Colonic mucosa (tissue), 4 donors: ENCODE results near the gene DNAJC21. TPM values are rescaled to one million over a fixed set of nuclear protein-coding genes. Genes with fewer than 3 reads are reported as not detected.

Experiments
- DNase-seq: peaks from one replicate; pipeline ENCODE4 v3.0.0-alpha.2; 2020
- H3K27ac ChIP-seq: fragments of 200-600 bp; one replicate; pipeline ENCODE4 v1.8.0; 2021
- H3K27me3 ChIP-seq: fragments of 200-600 bp; one replicate; pipeline ENCODE4 v1.8.0; 2021
- H3K36me3 ChIP-seq: fragments of 200-600 bp; one replicate; pipeline ENCODE4 v1.8.0; 2021
- H3K4me1 ChIP-seq: fragments of 200-600 bp; one replicate; pipeline ENCODE4 v1.8.0; 2021; ENCODE audit warnings: mild to moderate bottlenecking
- H3K4me3 ChIP-seq: fragments of 200-600 bp; one replicate; pipeline ENCODE4 v1.8.0; 2021
- H3K9ac ChIP-seq, 2 donors: one replicate each; pipeline ENCODE4 v1.7.0; 2013; ENCODE audit warnings: control low read depth in 2 of 2, low read depth in 2 of 2, low read length in 2 of 2
- H3K9me3 ChIP-seq: fragments of 200-600 bp; one replicate; pipeline ENCODE4 v1.8.0; 2021
- CTCF ChIP-seq: fragments of 200-600 bp; IDR thresholded peaks from one replicate; pipeline ENCODE4 v1.8.0; 2022; ENCODE audit warnings: antibody characterized with exemption, mild to moderate bottlenecking
- intact Hi-C: fragments of 100-400 bp; cut with DNase I; formaldehyde crosslinking; loops from one replicate; pipeline ENCODE4 v1.14.1; 2022
- total RNA-seq, 2 donors: library from RNA; stranded (reverse); fragmentation: NEBNext Ultra II Directional in 1 of 2; extraction: Animal tissue kit (Norgen Biotek cat#: 25700) in 1 of 2; gene quantifications; one replicate each; pipeline ENCODE4 v1.2.1, GENCODE V29; 2021
- donor health status: healthy.
- donor health status: DM: no; HTN: no; CAD: no.
- donor health status: DM: no; HTN: no; CAD: no.

Gene DNAJC21
- total RNA-seq, 2 donors from 2014 or later, result 39.5 to 40.4 TPM

GRCh38 chr5:34941936-34942335 lies 12.6 kb downstream of the DNAJC21 start:
- intact Hi-C loops, result no loop called here
- Histone ChIP-seq H3K9ac (no peak overlapping the region), H3K4me1 (no peaks in the 10 kb centered on the region), H3K36me3 (peaks cover 7% of the 10 kb centered on the region), H3K27ac (no peak overlapping the region), H3K27me3 (no peaks in the 10 kb centered on the region), H3K4me3 (no peak overlapping the region), H3K9me3 (no peaks in the 10 kb centered on the region)
- TF ChIP-seq CTCF, result no peak
- no peak for DNase-seq

GRCh38 chr5:34944044-34944443 lies 14.7 kb downstream of the DNAJC21 start:
- no peaks in the 10 kb centered on the region for H3K9me3 ChIP-seq
- TF ChIP-seq CTCF, result no peak
- no peaks in the 10 kb centered on the region for H3K27me3 ChIP-seq
- H3K9ac ChIP-seq, result no peak overlapping the region
- H3K4me3 ChIP-seq, result no peak overlapping the region
- H3K27ac ChIP-seq, result no peak overlapping the region
- H3K36me3 ChIP-seq, result peaks cover 7% of the 10 kb centered on the region
- no peak for DNase-seq
- intact Hi-C loops, result no loop called here
- no peaks in the 10 kb centered on the region for H3K4me1 ChIP-seq

GRCh38 chr5:34944460-34945047 lies 15.2 kb downstream of the DNAJC21 start:
- Histone ChIP-seq H3K27me3 (no peaks in the 10 kb centered on the region), H3K9me3 (no peaks in the 10 kb centered on the region), H3K4me1 (no peaks in the 10 kb centered on the region), H3K4me3 (no peak overlapping the region), H3K27ac (no peak overlapping the region), H3K36me3 (peaks cover 7% of the 10 kb centered on the region), H3K9ac (no peak overlapping the region)
- no peak for TF ChIP-seq CTCF
- intact Hi-C loops, result no loop called here
- DNase-seq, result no peak

GRCh38 chr5:34957321-34957720 lies 28.0 kb downstream of the DNAJC21 start:
- intact Hi-C loops, result no loop called here
- Histone ChIP-seq H3K9me3 (no peaks in the 10 kb centered on the region), H3K27ac (no peak overlapping the region), H3K9ac (no peak overlapping the region), H3K4me3 (no peak overlapping the region), H3K36me3 (no peaks in the 10 kb centered on the region), H3K4me1 (no peaks in the 10 kb centered on the region), H3K27me3 (no peaks in the 10 kb centered on the region)
- no peak for DNase-seq
- no peak for TF ChIP-seq CTCF

GRCh38 chr5:34957857-34958690 lies 28.7 kb downstream of the DNAJC21 start:
- Histone ChIP-seq H3K27ac (no peak overlapping the region), H3K4me3 (no peak overlapping the region), H3K36me3 (no peaks in the 10 kb centered on the region), H3K9me3 (no peaks in the 10 kb centered on the region), H3K9ac (no peak overlapping the region), H3K27me3 (no peaks in the 10 kb centered on the region), H3K4me1 (no peaks in the 10 kb centered on the region)
- peak; percentile 28 for DNase-seq
- peak; percentile 25 for TF ChIP-seq CTCF
- intact Hi-C loops, result no loop called here
